ENCODE data around the gene TARS2.

The TARS2 gene

GRCh38 chr1:150511551-150511950 is 24.3 kb downstream of the TARS2 start:
- no peak for DNase-seq

- DNase-seq, result no peak
These were observed 24.9 kb downstream of the TARS2 start for GRCh38 chr1:150511985-150512660.

GRCh38 chr1:150512846-150513245 is 25.6 kb downstream of the TARS2 start:
- DNase-seq, result no peak

- peak; percentile 80 for DNase-seq
These were observed 26.2 kb downstream of the TARS2 start for GRCh38 chr1:150513351-150513791.

- DNase-seq, result no peak
These were observed 27.0 kb downstream of the TARS2 start for GRCh38 chr1:150514260-150514659.

GRCh38 chr1:150514913-150515327 is 27.7 kb downstream of the TARS2 start:
- DNase-seq, result no peak

GRCh38 chr1:150515328-150516049 is 28.3 kb downstream of the TARS2 start, which contains the start of gene FALEC:
Gene FALEC (plus strand): TSS chr1:150515752.
- peak; percentile 99 for DNase-seq

- DNase-seq, result peak; percentile 67
These were observed 28.9 kb downstream of the TARS2 start for GRCh38 chr1:150516050-150516591.

GRCh38 chr1:150516616-150517015 is 29.4 kb downstream of the TARS2 start:
- DNase-seq, result no peak

- no peak for DNase-seq
These were observed 34.2 kb downstream of the TARS2 start for GRCh38 chr1:150521196-150521968.

- no peak for DNase-seq
These were observed 38.1 kb downstream of the TARS2 start for GRCh38 chr1:150525348-150525747.

- DNase-seq, result no peak
These were observed 41.0 kb downstream of the TARS2 start for GRCh38 chr1:150528196-150528595.

- DNase-seq, result no peak
These were observed 41.8 kb downstream of the TARS2 start for GRCh38 chr1:150529017-150529416.

- peak; percentile 24 for DNase-seq
These were observed 43.4 kb downstream of the TARS2 start for GRCh38 chr1:150530491-150531159.

- no peak for DNase-seq
These were observed 45.6 kb downstream of the TARS2 start for GRCh38 chr1:150532860-150533259.

- no peak for DNase-seq
These were observed 46.8 kb downstream of the TARS2 start for GRCh38 chr1:150534002-150534401.

GRCh38 chr1:150535511-150536287 is 48.5 kb downstream of the TARS2 start:
- no peak for DNase-seq

GRCh38 chr1:150536836-150537731 is 49.9 kb downstream of the TARS2 start:
- no peak for DNase-seq

- no peak for DNase-seq
These were observed 50.8 kb downstream of the TARS2 start for GRCh38 chr1:150537732-150538684.

Measured in NCI-H82 (cell line).